Ishikawa (cell line): ENCODE results near the gene PKP4.

Experiments used
- CEBPB ChIP-seq: IDR thresholded peaks from 2 replicates; pipeline ENCODE4 v1.6.1; 2012
- CREB1 ChIP-seq: IDR thresholded peaks from 2 replicates; pipeline ENCODE4 v1.6.1; 2012; ENCODE audit warnings: low read depth
- EGR1 ChIP-seq: IDR thresholded peaks from 2 replicates; pipeline ENCODE4 v1.6.1; 2012
- EP300 ChIP-seq: IDR thresholded peaks from 2 replicates; pipeline ENCODE4 v1.6.1; 2012; ENCODE audit warnings: borderline replicate concordance
- FOXM1 ChIP-seq: IDR thresholded peaks from 2 replicates; pipeline ENCODE4 v1.6.1; 2012; ENCODE audit warnings: low read depth, borderline replicate concordance
- NFIC ChIP-seq: IDR thresholded peaks from 2 replicates; pipeline ENCODE4 v1.6.1; 2012
- RAD21 ChIP-seq: IDR thresholded peaks from 2 replicates; pipeline ENCODE4 v1.6.1; 2012; ENCODE audit warnings: low read depth
- TAF1 ChIP-seq: IDR thresholded peaks from 2 replicates; pipeline ENCODE4 v1.6.1; 2012; ENCODE audit warnings: low read depth, mild to moderate bottlenecking
- TCF12 ChIP-seq: IDR thresholded peaks from 2 replicates; pipeline ENCODE4 v1.6.1; 2012; ENCODE audit warnings: low read depth
- TEAD4 ChIP-seq: IDR thresholded peaks from 2 replicates; pipeline ENCODE4 v1.6.1; 2012
- YY1 ChIP-seq: IDR thresholded peaks from 2 replicates; pipeline ENCODE4 v1.6.1; 2012; ENCODE audit warnings: low read depth
- ZBTB7A ChIP-seq: IDR thresholded peaks from 2 replicates; pipeline ENCODE4 v1.6.1; 2012; ENCODE audit warnings: low read depth
- TF ChIP-seq, protein P1 (sequence below): IDR thresholded peaks from 2 replicates; pipeline ENCODE4 v1.6.1; 2012
- TF ChIP-seq, protein P2 (sequence below): IDR thresholded peaks from 2 replicates; pipeline ENCODE4 v1.6.1; 2012; ENCODE audit warnings: low read depth, mild to moderate bottlenecking
- TF ChIP-seq, protein P3 (sequence below): IDR thresholded peaks from 2 replicates; pipeline ENCODE4 v1.6.1; 2012

PKP4 gene

DNA sequence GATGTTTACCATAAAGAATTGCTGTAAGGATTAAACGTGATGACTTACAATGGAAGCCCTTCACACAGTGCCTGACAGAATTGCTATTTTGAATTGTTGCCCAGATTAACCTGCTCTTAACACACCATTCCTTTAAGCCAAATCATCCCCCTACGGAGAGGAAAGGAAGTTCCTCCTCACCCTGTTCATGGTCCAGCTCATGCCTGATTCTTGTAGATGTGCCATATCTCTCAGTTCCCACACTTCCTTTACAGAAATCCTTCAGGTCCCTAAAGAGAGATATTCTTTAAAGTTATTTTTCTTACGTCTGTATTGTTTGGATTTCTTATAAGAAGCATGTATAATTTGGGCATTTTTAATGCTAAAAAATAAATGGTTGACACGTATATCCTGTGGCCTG lies 210.8 kb downstream of the PKP4 start:
- TF ChIP-seq, protein P1, sequence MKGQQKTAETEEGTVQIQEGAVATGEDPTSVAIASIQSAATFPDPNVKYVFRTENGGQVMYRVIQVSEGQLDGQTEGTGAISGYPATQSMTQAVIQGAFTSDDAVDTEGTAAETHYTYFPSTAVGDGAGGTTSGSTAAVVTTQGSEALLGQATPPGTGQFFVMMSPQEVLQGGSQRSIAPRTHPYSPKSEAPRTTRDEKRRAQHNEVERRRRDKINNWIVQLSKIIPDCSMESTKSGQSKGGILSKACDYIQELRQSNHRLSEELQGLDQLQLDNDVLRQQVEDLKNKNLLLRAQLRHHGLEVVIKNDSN: no peak
- TF ChIP-seq, protein P2, sequence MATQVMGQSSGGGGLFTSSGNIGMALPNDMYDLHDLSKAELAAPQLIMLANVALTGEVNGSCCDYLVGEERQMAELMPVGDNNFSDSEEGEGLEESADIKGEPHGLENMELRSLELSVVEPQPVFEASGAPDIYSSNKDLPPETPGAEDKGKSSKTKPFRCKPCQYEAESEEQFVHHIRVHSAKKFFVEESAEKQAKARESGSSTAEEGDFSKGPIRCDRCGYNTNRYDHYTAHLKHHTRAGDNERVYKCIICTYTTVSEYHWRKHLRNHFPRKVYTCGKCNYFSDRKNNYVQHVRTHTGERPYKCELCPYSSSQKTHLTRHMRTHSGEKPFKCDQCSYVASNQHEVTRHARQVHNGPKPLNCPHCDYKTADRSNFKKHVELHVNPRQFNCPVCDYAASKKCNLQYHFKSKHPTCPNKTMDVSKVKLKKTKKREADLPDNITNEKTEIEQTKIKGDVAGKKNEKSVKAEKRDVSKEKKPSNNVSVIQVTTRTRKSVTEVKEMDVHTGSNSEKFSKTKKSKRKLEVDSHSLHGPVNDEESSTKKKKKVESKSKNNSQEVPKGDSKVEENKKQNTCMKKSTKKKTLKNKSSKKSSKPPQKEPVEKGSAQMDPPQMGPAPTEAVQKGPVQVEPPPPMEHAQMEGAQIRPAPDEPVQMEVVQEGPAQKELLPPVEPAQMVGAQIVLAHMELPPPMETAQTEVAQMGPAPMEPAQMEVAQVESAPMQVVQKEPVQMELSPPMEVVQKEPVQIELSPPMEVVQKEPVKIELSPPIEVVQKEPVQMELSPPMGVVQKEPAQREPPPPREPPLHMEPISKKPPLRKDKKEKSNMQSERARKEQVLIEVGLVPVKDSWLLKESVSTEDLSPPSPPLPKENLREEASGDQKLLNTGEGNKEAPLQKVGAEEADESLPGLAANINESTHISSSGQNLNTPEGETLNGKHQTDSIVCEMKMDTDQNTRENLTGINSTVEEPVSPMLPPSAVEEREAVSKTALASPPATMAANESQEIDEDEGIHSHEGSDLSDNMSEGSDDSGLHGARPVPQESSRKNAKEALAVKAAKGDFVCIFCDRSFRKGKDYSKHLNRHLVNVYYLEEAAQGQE: no peak
- TF ChIP-seq, protein P3, sequence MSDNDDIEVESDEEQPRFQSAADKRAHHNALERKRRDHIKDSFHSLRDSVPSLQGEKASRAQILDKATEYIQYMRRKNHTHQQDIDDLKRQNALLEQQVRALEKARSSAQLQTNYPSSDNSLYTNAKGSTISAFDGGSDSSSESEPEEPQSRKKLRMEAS: no peak
- TF ChIP-seq EP300 (no peak), NFIC (no peak), FOXM1 (no peak), RAD21 (no peak), TEAD4 (no peak)

DNA sequence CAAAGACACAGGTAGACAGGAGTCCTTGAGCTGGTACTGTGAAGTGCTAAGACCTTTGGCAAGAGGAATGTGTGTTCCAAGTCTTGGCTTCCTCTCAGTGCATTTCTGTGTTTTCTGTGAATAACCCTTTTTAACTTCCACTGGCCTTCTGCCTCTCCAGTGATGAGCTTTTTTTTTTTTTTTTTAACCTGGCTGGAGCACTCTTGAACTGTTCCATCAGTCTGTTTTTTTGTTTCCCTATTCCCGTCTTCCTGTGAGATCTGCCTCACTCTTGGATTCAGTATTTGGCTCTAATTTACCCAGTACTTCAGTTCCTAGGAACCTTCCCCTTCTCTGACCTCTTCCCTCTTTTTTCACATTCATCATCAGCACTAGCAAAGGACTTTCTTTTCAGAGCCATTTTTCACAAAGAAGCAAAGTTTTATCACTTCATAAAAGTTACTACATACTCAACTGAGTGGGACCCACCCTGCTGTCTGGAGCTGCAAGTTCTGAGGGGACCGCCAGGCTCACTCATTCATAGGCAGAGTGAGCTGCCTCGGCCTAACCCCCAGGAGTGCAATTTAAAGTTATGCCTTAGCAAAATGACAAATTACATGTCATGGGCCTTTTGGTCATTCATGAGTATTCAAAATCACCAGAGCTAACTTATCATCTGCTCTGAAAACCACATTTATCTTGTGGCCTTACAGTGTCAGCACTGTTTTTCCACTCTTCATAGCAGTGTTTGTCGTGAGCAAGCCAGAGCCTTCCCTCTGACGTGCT lies 211.4 kb downstream of the PKP4 start:
- TF ChIP-seq FOXM1 (no peak), RAD21 (no peak), YY1 (no peak), TAF1 (no peak), EGR1 (no peak), NFIC (no peak), EP300 (no peak), CEBPB (no peak), ZBTB7A (no peak), TEAD4 (no peak), TCF12 (no peak), CREB1 (no peak)
- TF ChIP-seq, protein P2: no peak
- TF ChIP-seq, protein P3: no peak
- TF ChIP-seq, protein P1: no peak

DNA sequence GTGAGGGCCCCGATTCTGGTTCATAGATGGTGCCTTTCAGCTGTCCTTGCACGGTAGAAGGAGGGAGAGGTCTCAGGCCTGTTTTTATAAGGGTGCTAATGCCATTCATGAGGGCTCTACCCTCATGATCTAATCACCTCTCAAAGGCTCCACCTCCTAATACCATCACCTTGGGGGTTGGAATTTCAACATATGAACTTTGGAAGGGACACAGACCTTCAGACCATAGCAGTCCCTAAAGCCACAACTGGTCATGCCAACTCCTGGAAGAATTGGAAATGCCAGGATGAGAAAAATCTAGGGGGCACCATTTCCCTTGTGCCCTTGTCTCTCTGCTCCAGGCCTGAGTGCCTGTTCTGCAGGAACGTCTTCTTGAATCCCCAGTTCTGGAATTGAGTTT lies 213.5 kb downstream of the PKP4 start:
- TF ChIP-seq EGR1: no peak
- no peak for TF ChIP-seq FOXM1
- no peak for TF ChIP-seq RAD21
- no peak for TF ChIP-seq CEBPB
- no peak for TF ChIP-seq NFIC
- no peak for TF ChIP-seq CREB1
- TF ChIP-seq, protein P2: no peak
- no peak for TF ChIP-seq TAF1
- TF ChIP-seq TEAD4: no peak
- no peak for TF ChIP-seq ZBTB7A
- TF ChIP-seq, protein P1: no peak
- TF ChIP-seq, protein P3: no peak
- TF ChIP-seq YY1: no peak
- TF ChIP-seq EP300: no peak
- TF ChIP-seq TCF12: no peak
